Naive thymus-derived CD4-positive, alpha-beta T cell (primary cell): ENCODE results near the gene OAS1. TPM values are rescaled to one million over a fixed set of nuclear protein-coding genes. Genes with fewer than 3 reads are reported as not detected.
"Not testable (repeated sequence)": the region's sequence is repeated elsewhere in the genome, so short reads cannot be mapped to it uniquely, and the experiment has no call there.

Experiments
- ATAC-seq: fragments of 150-1000 bp; cut with Tn5 transposase; 2 replicates; pipeline ENCODE4 v1.10.0; 2021; ENCODE audit warnings: mild to moderate bottlenecking, moderate library complexity
- CTCF ChIA-PET: fragments of 350-600 bp; sonication (Branson Sonifier 250); formaldehyde crosslinking; loops from one replicate; lab custom pipeline; 2021; ENCODE audit warnings: antibody characterized with exemption; lab: Charles Lee
- POLR2A ChIA-PET: fragments of 350-600 bp; sonication (Branson Sonifier 250); formaldehyde crosslinking; loops from one replicate; lab custom pipeline; 2021; ENCODE audit warnings: antibody characterized with exemption, inconsistent platforms; lab: Charles Lee
- DNase-seq, 9 donors: peaks; one replicate each; pipeline versions ENCODE4 v3.0.0 to v3.0.0-alpha.2; 2020 to 2022; ENCODE audit warnings: mixed read lengths in 1 of 9
- H3K27ac ChIP-seq: one replicate; pipeline ENCODE4 v1.7.0; 2013; ENCODE audit warnings: mild to moderate bottlenecking, low read depth, low read length, moderate library complexity
- H3K27me3 ChIP-seq, 2 donors: one replicate each; pipeline ENCODE4 v1.7.0; 2013; ENCODE audit warnings: low read length in 2 of 2, mild to moderate bottlenecking in 2 of 2, moderate library complexity in 2 of 2; ENCODE audit not compliant: control insufficient read depth in 2 of 2, insufficient read depth in 2 of 2
- H3K36me3 ChIP-seq, 3 experiments: 1 replicate in 2 of 3; 2 replicates in 1 of 3; pipeline ENCODE4 v1.7.0; 2013; ENCODE audit warnings: low read length in 3 of 3, mild to moderate bottlenecking in 3 of 3, moderate library complexity in 1 of 3; ENCODE audit not compliant: insufficient read depth in 3 of 3, control insufficient read depth in 2 of 3
- H3K4me1 ChIP-seq, 2 donors: one replicate each; pipeline ENCODE4 v1.7.0; 2013; ENCODE audit warnings: low read length in 2 of 2, mild to moderate bottlenecking in 2 of 2, moderate library complexity in 1 of 2; ENCODE audit not compliant: control insufficient read depth in 2 of 2, insufficient read depth in 2 of 2
- H3K4me3 ChIP-seq: 2 replicates; pipeline ENCODE4 v1.7.0; 2013; ENCODE audit warnings: mild to moderate bottlenecking, low read length
- H3K9me3 ChIP-seq, 3 experiments: 1 replicate in 2 of 3; 2 replicates in 1 of 3; pipeline ENCODE4 v1.7.0; 2013; ENCODE audit warnings: low read length in 3 of 3; ENCODE audit not compliant: control insufficient read depth in 2 of 3
- H3K27ac Mint-ChIP-seq, 9 donors: one replicate each; pipeline ENCODE4 v1.8.0; 2020 to 2022; ENCODE audit warnings: mixed read lengths in 9 of 9, mild to moderate bottlenecking in 8 of 9, moderate library complexity in 5 of 9, inconsistent platforms in 2 of 9
- H3K27me3 Mint-ChIP-seq, 5 donors: one replicate each; pipeline ENCODE4 v1.8.0; 2021 to 2022; ENCODE audit warnings: mixed read lengths in 5 of 5, mild to moderate bottlenecking in 1 of 5
- H3K36me3 Mint-ChIP-seq, 5 donors: one replicate each; pipeline ENCODE4 v1.8.0; 2020 to 2022; ENCODE audit warnings: mixed read lengths in 5 of 5, mild to moderate bottlenecking in 3 of 5, inconsistent platforms in 1 of 5
- H3K4me1 Mint-ChIP-seq, 7 donors: one replicate each; pipeline ENCODE4 v1.8.0; 2020 to 2022; ENCODE audit warnings: mixed read lengths in 7 of 7, mild to moderate bottlenecking in 3 of 7, inconsistent platforms in 1 of 7
- H3K4me3 Mint-ChIP-seq, 10 donors: one replicate each; pipeline ENCODE4 v1.8.0; 2020 to 2022; ENCODE audit warnings: mild to moderate bottlenecking in 10 of 10, mixed read lengths in 10 of 10, moderate library complexity in 6 of 10, inconsistent platforms in 2 of 10
- H3K9me3 Mint-ChIP-seq, 11 donors: one replicate each; pipeline ENCODE4 v1.8.0; 2020 to 2022; ENCODE audit warnings: mixed read lengths in 11 of 11, mild to moderate bottlenecking in 4 of 11, inconsistent platforms in 1 of 11, moderate library complexity in 1 of 11
- intact Hi-C, 2 donors: fragments of 100-400 bp; cut with micrococcal nuclease; formaldehyde crosslinking; loops; one replicate each; pipeline ENCODE4 v1.15.1; 2023
- polyA plus RNA-seq, 2 donors: library from polyadenylated mRNA; unstranded; fragments of 300-500 nt; fragmentation: Illumina TruSeq; gene quantifications; one replicate each; pipeline ENCODE4 v1.2.3, GENCODE V29; 2021
- total RNA-seq, 6 experiments: library from RNA in 5 of 6; stranded (reverse) in 5 of 6; gene quantifications; 1 replicate in 5 of 6; 2 replicates in 1 of 6; pipeline ENCODE4 v1.2.3 and lab custom pipeline; 2021 to 2026

OAS1 gene
- total and polyA plus RNA-seq, 7 experiments from 2014 or later, result 5.1 to 169 (median 9.2) TPM

- ChIA-PET POLR2A (no interaction called here), CTCF (no interaction called here)
- Histone ChIP-seq H3K27me3 (no peaks in the 10 kb centered on the region), H3K36me3 (peaks cover 0 to 69% (median 4%) of the 10 kb centered on the region in 3 experiments), H3K27ac (no peak overlapping the region), H3K4me3 (no peak overlapping the region), H3K4me1 (no peaks in the 10 kb centered on the region), H3K9me3 (no peaks in the 10 kb centered on the region)
- H3K27me3 Mint-ChIP-seq, result no peaks in the 10 kb centered on the region
- H3K36me3 Mint-ChIP-seq, result peaks cover 23 to 69% (median 57%) of the 10 kb centered on the region in 5 donors
- DNase-seq (no peak), ATAC-seq (no peak)
- intact Hi-C loops, result no loop called here
- no peak overlapping the region for H3K4me3 Mint-ChIP-seq
- no peak overlapping the region for H3K27ac Mint-ChIP-seq
- H3K9me3 Mint-ChIP-seq, result peaks cover 0 to 16% (median 5%) of the 10 kb centered on the region in 11 donors
- H3K4me1 Mint-ChIP-seq, result peaks cover 0 to 30% (median 0%) of the 10 kb centered on the region in 7 donors
These were observed 41.0 kb downstream of the OAS1 start for GRCh38 chr12:112947761-112948160.

- Histone ChIP-seq H3K4me1 (no peaks in the 10 kb centered on the region), H3K27me3 (no peaks in the 10 kb centered on the region), H3K27ac (no peak overlapping the region), H3K36me3 (peaks cover 0 to 68% (median 4%) of the 10 kb centered on the region in 3 experiments), H3K9me3 (no peaks in the 10 kb centered on the region), H3K4me3 (no peak overlapping the region)
- no peak overlapping the region for H3K4me3 Mint-ChIP-seq
- H3K27ac Mint-ChIP-seq, result no peak overlapping the region
- peaks cover 23 to 74% (median 62%) of the 10 kb centered on the region in 5 donors for H3K36me3 Mint-ChIP-seq
- intact Hi-C loops, result no loop called here
- POLR2A ChIA-PET, result no interaction called here
- no peaks in the 10 kb centered on the region for H3K27me3 Mint-ChIP-seq
- CTCF ChIA-PET, result no interaction called here
- DNase-seq (no peak), ATAC-seq (no peak)
- H3K4me1 Mint-ChIP-seq, result peaks cover 0 to 30% (median 0%) of the 10 kb centered on the region in 7 donors
- H3K9me3 Mint-ChIP-seq, result peaks cover 0 to 18% (median 5%) of the 10 kb centered on the region in 11 donors
These were observed 42.0 kb downstream of the OAS1 start for GRCh38 chr12:112948806-112949205.

- Mint-ChIP-seq H3K27ac (no peak overlapping the region), H3K4me3 (no peak overlapping the region), H3K27me3 (no peaks in the 10 kb centered on the region), H3K36me3 (peaks cover 13 to 74% (median 61%) of the 10 kb centered on the region in 5 donors), H3K4me1 (peaks cover 3 to 34% (median 6%) of the 10 kb centered on the region in 7 donors), H3K9me3 (peaks cover 0 to 18% (median 5%) of the 10 kb centered on the region in 11 donors)
- Histone ChIP-seq H3K36me3 (peaks cover 0 to 51% (median 4%) of the 10 kb centered on the region in 3 experiments), H3K4me3 (no peak overlapping the region), H3K9me3 (no peaks in the 10 kb centered on the region), H3K27me3 (no peaks in the 10 kb centered on the region), H3K27ac (no peak overlapping the region), H3K4me1 (no peaks in the 10 kb centered on the region)
- POLR2A ChIA-PET, result interaction anchor here (1.5 kb wide), 1 partner anchor 28 kb away, joined by 6 read pairs; the partner anchor contains the start of gene OAS2
- CTCF ChIA-PET, result interaction anchor here (1.1 kb wide), 1 partner anchor 9 kb away, joined by 3 read pairs; no protein-coding TSS in a partner anchor
- ATAC-seq (no peak), DNase-seq (no peak)
- intact Hi-C loops, result no loop called here
These were observed 43.9 kb downstream of the OAS1 start for GRCh38 chr12:112950701-112951100.

GRCh38 chr12:112957125-112957524 lies 50.4 kb downstream of the OAS1 start:
- Mint-ChIP-seq H3K9me3 (peaks cover 0 to 30% (median 13%) of the 10 kb centered on the region in 11 donors), H3K36me3 (peaks cover 35 to 90% (median 85%) of the 10 kb centered on the region in 5 donors), H3K27ac (peak overlapping the region in 1 of 9 donors; percentile 25), H3K4me1 (peaks cover 17 to 63% (median 30%) of the 10 kb centered on the region in 7 donors)
- H3K9me3 ChIP-seq, H3K4me3 Mint-ChIP-seq, intact Hi-C loops, H3K27me3 Mint-ChIP-seq, CTCF ChIA-PET, ATAC-seq, DNase-seq, H3K27ac ChIP-seq, H3K4me1 ChIP-seq, H3K27me3 ChIP-seq, POLR2A ChIA-PET, H3K4me3 ChIP-seq: not testable (repeated sequence)
- H3K36me3 ChIP-seq, result peaks cover 6 to 24% (median 7%) of the 10 kb centered on the region in 3 experiments

- Histone ChIP-seq H3K4me1 (no peaks in the 10 kb centered on the region), H3K27me3 (no peaks in the 10 kb centered on the region), H3K27ac (no peak overlapping the region), H3K36me3 (peaks cover 8 to 61% (median 24%) of the 10 kb centered on the region in 3 experiments), H3K9me3 (no peaks in the 10 kb centered on the region), H3K4me3 (no peak overlapping the region)
- CTCF ChIA-PET, result no interaction called here
- Mint-ChIP-seq H3K36me3 (peaks cover 40 to 97% (median 79%) of the 10 kb centered on the region in 5 donors), H3K9me3 (peaks cover 0 to 22% (median 10%) of the 10 kb centered on the region in 11 donors), H3K27me3 (no peaks in the 10 kb centered on the region), H3K4me1 (peaks cover 12 to 39% (median 21%) of the 10 kb centered on the region in 7 donors), H3K4me3 (no peak overlapping the region), H3K27ac (peak overlapping the region in 1 of 9 donors; percentile 25)
- intact Hi-C loops, result no loop called here
- POLR2A ChIA-PET, result interaction anchor here (0.8 to 1.2 kb wide), 2 partner anchors 16 to 227 kb away, joined by 3 to 4 read pairs; no protein-coding TSS in a partner anchor
- no peak for ATAC-seq
- no peak for DNase-seq
These were observed 54.3 kb downstream of the OAS1 start for GRCh38 chr12:112961074-112961473.

GRCh38 chr12:112961536-112961935 lies 54.8 kb downstream of the OAS1 start:
- Histone ChIP-seq H3K36me3 (peaks cover 8 to 65% (median 24%) of the 10 kb centered on the region in 3 experiments), H3K4me1 (no peaks in the 10 kb centered on the region), H3K27me3 (no peaks in the 10 kb centered on the region), H3K27ac (no peak overlapping the region), H3K9me3 (no peaks in the 10 kb centered on the region), H3K4me3 (no peak overlapping the region)
- H3K27me3 Mint-ChIP-seq, result no peaks in the 10 kb centered on the region
- ChIA-PET POLR2A (no interaction called here), CTCF (no interaction called here)
- peak overlapping the region in 2 of 9 donors; percentile 25 to 41 for H3K27ac Mint-ChIP-seq
- intact Hi-C loops, result no loop called here
- peaks cover 8 to 34% (median 17%) of the 10 kb centered on the region in 7 donors for H3K4me1 Mint-ChIP-seq
- ATAC-seq (no peak), DNase-seq (no peak)
- no peak overlapping the region for H3K4me3 Mint-ChIP-seq
- peaks cover 0 to 22% (median 10%) of the 10 kb centered on the region in 11 donors for H3K9me3 Mint-ChIP-seq
- H3K36me3 Mint-ChIP-seq, result peaks cover 35 to 97% (median 75%) of the 10 kb centered on the region in 5 donors

- intact Hi-C loops, result no loop called here
- ChIA-PET POLR2A (no interaction called here), CTCF (no interaction called here)
- Histone ChIP-seq H3K9me3 (no peaks in the 10 kb centered on the region), H3K36me3 (peaks cover 8 to 75% (median 24%) of the 10 kb centered on the region in 3 experiments), H3K4me1 (no peaks in the 10 kb centered on the region), H3K4me3 (no peak overlapping the region), H3K27ac (no peak overlapping the region), H3K27me3 (no peaks in the 10 kb centered on the region)
- H3K4me3 Mint-ChIP-seq, result no peak overlapping the region
- peak overlapping the region in 1 of 9 donors; percentile 13 for H3K27ac Mint-ChIP-seq
- no peaks in the 10 kb centered on the region for H3K27me3 Mint-ChIP-seq
- ATAC-seq (no peak), DNase-seq (no peak)
- H3K9me3 Mint-ChIP-seq, result peaks cover 0 to 14% (median 9%) of the 10 kb centered on the region in 11 donors
- H3K36me3 Mint-ChIP-seq, result peaks cover 34 to 96% (median 72%) of the 10 kb centered on the region in 5 donors
- peaks cover 6 to 26% (median 13%) of the 10 kb centered on the region in 7 donors for H3K4me1 Mint-ChIP-seq
These were observed 55.8 kb downstream of the OAS1 start for GRCh38 chr12:112962561-112962960.
